ENCODE data around the gene SP3.
"Not testable (repeated sequence)": the region's sequence is repeated elsewhere in the genome, so short reads cannot be mapped to it uniquely, and the experiment has no call there.

SP3 gene

GRCh38 chr2:173898178-173898668, 67.0 kb downstream of the SP3 start:
- Mint-ChIP-seq H3K4me1 (ENCODE audit: low read depth) (peaks cover 28% of the 10 kb centered on the region), H3K36me3 (ENCODE audit: low read depth) (no peaks in the 10 kb centered on the region), H3K4me3 (no peak overlapping the region), H3K9me3 (no peaks in the 10 kb centered on the region), H3K27me3 (no peaks in the 10 kb centered on the region), H3K27ac (no peak overlapping the region)
- intact Hi-C loops (cut with micrococcal nuclease), result no loop called here

DNA sequence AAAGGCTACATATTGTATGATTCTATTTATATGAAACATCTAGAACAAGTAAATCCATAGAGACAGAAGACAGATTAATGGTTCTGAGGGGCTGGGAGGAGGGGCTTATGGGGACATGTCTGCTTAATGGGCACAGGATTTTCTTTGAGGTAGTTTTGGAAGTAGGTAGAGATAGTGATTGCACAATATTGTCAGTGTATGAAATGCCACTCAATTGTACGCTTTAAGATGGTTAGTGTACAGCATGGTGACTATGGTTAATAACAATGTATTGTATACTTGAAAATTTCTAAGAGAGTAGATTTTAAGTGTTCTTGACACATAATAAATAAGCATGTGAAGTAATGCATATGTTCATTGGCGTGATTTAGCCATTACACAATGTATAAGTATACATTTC, 68.4 kb downstream of the SP3 start:
- Mint-ChIP-seq H3K4me1 (ENCODE audit: low read depth) (peaks cover 28% of the 10 kb centered on the region), H3K9me3 (no peaks in the 10 kb centered on the region), H3K27ac (no peak overlapping the region), H3K36me3 (ENCODE audit: low read depth) (no peaks in the 10 kb centered on the region), H3K4me3 (no peak overlapping the region), H3K27me3 (no peaks in the 10 kb centered on the region)
- intact Hi-C loops (cut with micrococcal nuclease), result no loop called here

GRCh38 chr2:173892341-173892740, 72.8 kb downstream of the SP3 start:
- intact Hi-C loops (cut with micrococcal nuclease), result no loop called here
- Mint-ChIP-seq H3K27me3 (no peaks in the 10 kb centered on the region), H3K4me3 (no peak overlapping the region), H3K9me3 (peaks cover 32% of the 10 kb centered on the region), H3K4me1 (ENCODE audit: low read depth) (peaks cover 1% of the 10 kb centered on the region), H3K36me3 (ENCODE audit: low read depth) (no peaks in the 10 kb centered on the region), H3K27ac (no peak overlapping the region)

GRCh38 chr2:173891315-173892037, 73.7 kb downstream of the SP3 start:
- Mint-ChIP-seq H3K4me3 (no peak overlapping the region), H3K36me3 (ENCODE audit: low read depth) (no peaks in the 10 kb centered on the region), H3K27me3 (no peaks in the 10 kb centered on the region), H3K4me1 (ENCODE audit: low read depth) (no peaks in the 10 kb centered on the region), H3K27ac (no peak overlapping the region), H3K9me3 (peaks cover 34% of the 10 kb centered on the region)
- intact Hi-C loops (cut with micrococcal nuclease), result no loop called here

GRCh38 chr2:173889464-173889863, 75.7 kb downstream of the SP3 start:
- H3K27me3 Mint-ChIP-seq; H3K36me3 Mint-ChIP-seq (ENCODE audit: low read depth); H3K4me3 Mint-ChIP-seq; H3K27ac Mint-ChIP-seq; H3K4me1 Mint-ChIP-seq (ENCODE audit: low read depth): not testable (repeated sequence)
- H3K9me3 Mint-ChIP-seq, result peaks cover 45% of the 10 kb centered on the region
- intact Hi-C loops (cut with micrococcal nuclease), result loop anchor here (10.0 kb wide), 1 partner anchor 155 kb away; no protein-coding TSS in a partner anchor

GRCh38 chr2:173886613-173887012, 78.6 kb downstream of the SP3 start:
- Mint-ChIP-seq H3K4me1 (ENCODE audit: low read depth) (peaks cover 3% of the 10 kb centered on the region), H3K4me3 (no peak overlapping the region), H3K27me3 (no peaks in the 10 kb centered on the region), H3K27ac (no peak overlapping the region), H3K36me3 (ENCODE audit: low read depth) (no peaks in the 10 kb centered on the region), H3K9me3 (peaks cover 45% of the 10 kb centered on the region)
- intact Hi-C loops (cut with micrococcal nuclease), result loop anchor here (10.0 kb wide), 1 partner anchor 158 kb away; no protein-coding TSS in a partner anchor

- Mint-ChIP-seq H3K4me3 (no peak overlapping the region), H3K9me3 (peaks cover 31% of the 10 kb centered on the region), H3K27me3 (no peaks in the 10 kb centered on the region), H3K36me3 (ENCODE audit: low read depth) (no peaks in the 10 kb centered on the region), H3K4me1 (ENCODE audit: low read depth) (peaks cover 16% of the 10 kb centered on the region), H3K27ac (no peak overlapping the region)
- intact Hi-C loops (cut with micrococcal nuclease), result loop anchor here (5.0 to 10.0 kb wide), 2 partner anchors 161 to 463 kb away; no protein-coding TSS in a partner anchor
Measured at GRCh38 chr2:173884025-173884802, 81.0 kb downstream of the SP3 start.

- no peaks in the 10 kb centered on the region for H3K36me3 Mint-ChIP-seq (ENCODE audit: low read depth)
- no peak overlapping the region for H3K4me3 Mint-ChIP-seq
- intact Hi-C loops (cut with micrococcal nuclease), result loop anchor here (5.0 to 10.0 kb wide), 2 partner anchors 163 to 465 kb away; no protein-coding TSS in a partner anchor
- H3K27ac Mint-ChIP-seq, result no peak overlapping the region
- H3K9me3 Mint-ChIP-seq, result peaks cover 11% of the 10 kb centered on the region
- no peaks in the 10 kb centered on the region for H3K27me3 Mint-ChIP-seq
- H3K4me1 Mint-ChIP-seq (ENCODE audit: low read depth), result peaks cover 16% of the 10 kb centered on the region
Measured at GRCh38 chr2:173881886-173882285, 83.3 kb downstream of the SP3 start.

GRCh38 chr2:173881461-173881860, 83.7 kb downstream of the SP3 start:
- Mint-ChIP-seq H3K36me3 (ENCODE audit: low read depth) (no peaks in the 10 kb centered on the region), H3K4me3 (no peak overlapping the region), H3K9me3 (peaks cover 11% of the 10 kb centered on the region), H3K4me1 (ENCODE audit: low read depth) (peaks cover 16% of the 10 kb centered on the region), H3K27ac (no peak overlapping the region), H3K27me3 (no peaks in the 10 kb centered on the region)
- intact Hi-C loops (cut with micrococcal nuclease), result loop anchor here (5.0 to 10.0 kb wide), 2 partner anchors 163 to 466 kb away; no protein-coding TSS in a partner anchor

- no peaks in the 10 kb centered on the region for H3K27me3 Mint-ChIP-seq
- H3K9me3 Mint-ChIP-seq, result peaks cover 3% of the 10 kb centered on the region
- H3K36me3 Mint-ChIP-seq (ENCODE audit: low read depth), result no peaks in the 10 kb centered on the region
- intact Hi-C loops (cut with micrococcal nuclease), result loop anchor here (5.0 to 10.0 kb wide), 2 partner anchors 164 to 467 kb away; no protein-coding TSS in a partner anchor
- no peak overlapping the region for H3K27ac Mint-ChIP-seq
- no peak overlapping the region for H3K4me3 Mint-ChIP-seq
- peaks cover 17% of the 10 kb centered on the region for H3K4me1 Mint-ChIP-seq (ENCODE audit: low read depth)
Measured at GRCh38 chr2:173880561-173880960, 84.6 kb downstream of the SP3 start.

GRCh38 chr2:173876833-173877413, 88.2 kb downstream of the SP3 start:
- Mint-ChIP-seq H3K36me3 (ENCODE audit: low read depth) (no peaks in the 10 kb centered on the region), H3K4me3 (no peak overlapping the region), H3K4me1 (ENCODE audit: low read depth) (peaks cover 41% of the 10 kb centered on the region), H3K27me3 (no peaks in the 10 kb centered on the region), H3K9me3 (no peaks in the 10 kb centered on the region), H3K27ac (no peak overlapping the region)
- intact Hi-C loops (cut with micrococcal nuclease), result no loop called here

GRCh38 chr2:173874894-173875237, 90.3 kb downstream of the SP3 start:
- peaks cover 28% of the 10 kb centered on the region for H3K4me1 Mint-ChIP-seq (ENCODE audit: low read depth)
- no peak overlapping the region for H3K27ac Mint-ChIP-seq
- H3K9me3 Mint-ChIP-seq, result no peaks in the 10 kb centered on the region
- no peak overlapping the region for H3K4me3 Mint-ChIP-seq
- no peaks in the 10 kb centered on the region for H3K36me3 Mint-ChIP-seq (ENCODE audit: low read depth)
- intact Hi-C loops (cut with micrococcal nuclease), result no loop called here
- no peaks in the 10 kb centered on the region for H3K27me3 Mint-ChIP-seq

DNA sequence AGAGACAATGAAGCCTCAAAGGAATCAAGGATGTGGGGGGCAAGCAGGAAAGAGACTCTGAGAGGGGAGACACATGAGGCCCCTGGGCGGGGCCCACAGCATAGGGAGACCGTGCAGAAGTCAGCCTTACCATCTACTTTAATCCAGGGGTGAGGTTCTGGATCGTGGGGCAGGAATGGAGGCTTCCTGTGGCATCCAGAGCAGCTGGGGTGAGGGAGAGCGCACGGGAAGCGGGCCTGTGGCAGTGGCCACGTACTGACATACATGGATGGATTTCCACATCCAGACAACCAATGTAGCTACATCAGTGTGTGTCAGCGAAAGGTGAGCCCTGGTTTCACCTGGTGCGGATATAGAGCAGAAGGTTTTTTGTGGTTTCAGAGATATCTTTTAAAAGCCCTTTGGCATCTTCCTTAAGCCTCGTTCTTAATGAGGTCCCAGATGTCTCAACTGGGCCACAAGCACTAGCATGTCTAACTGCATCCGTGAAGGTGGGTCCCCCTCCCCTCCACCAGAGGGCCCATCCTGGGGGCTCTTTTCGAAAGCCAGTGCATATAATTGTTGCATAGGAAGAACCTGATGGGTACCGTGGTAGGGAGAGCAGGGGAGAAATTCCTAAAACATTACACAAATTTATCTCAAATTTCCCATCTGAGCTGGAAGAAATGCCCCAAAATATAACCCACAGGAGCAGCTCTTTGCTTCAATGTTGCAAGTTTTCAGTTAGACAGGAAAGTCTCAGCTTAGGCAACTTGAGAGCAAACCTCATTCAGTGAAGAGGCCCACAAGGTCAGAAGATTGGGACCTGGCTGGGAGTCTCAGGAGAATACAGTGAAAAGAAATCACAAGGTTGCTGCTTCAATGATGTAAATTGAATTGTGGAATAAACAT, 90.9 kb downstream of the SP3 start:
- Mint-ChIP-seq H3K27me3 (peaks cover under 1% of the 10 kb centered on the region), H3K4me3 (no peak overlapping the region), H3K27ac (no peak overlapping the region), H3K9me3 (no peaks in the 10 kb centered on the region), H3K4me1 (ENCODE audit: low read depth) (peaks cover 30% of the 10 kb centered on the region), H3K36me3 (ENCODE audit: low read depth) (no peaks in the 10 kb centered on the region)
- intact Hi-C loops (cut with micrococcal nuclease), result no loop called here
